Panc1 (cell line): ENCODE data around the gene NPAS3. TPM values are rescaled to one million over a fixed set of nuclear protein-coding genes. Genes with fewer than 3 reads are reported as not detected.

Experiments
- ATAC-seq: fragments of 200-7000 bp; cut with Tn5 transposase; 2 replicates; pipeline ENCODE4 v1.9.1; 2020; ENCODE audit warnings: mild to moderate bottlenecking, moderate library complexity
- BruUV-seq: library from RNA; stranded (reverse); fragments of 400-500 nt; replicated peaks from 2 replicates; lab custom pipeline; 2021; lab: Mats Ljungman, UMichigan
- CTCF ChIA-PET: fragments of 300-600 bp; sonication (Branson Sonifier 250); formaldehyde crosslinking; loops from one replicate; lab custom pipeline; 2022; ENCODE audit warnings: antibody characterized with exemption; lab: Charles Lee
- POLR2A ChIA-PET: fragments of 300-600 bp; sonication (Branson Sonifier 250); formaldehyde crosslinking; loops from one replicate; lab custom pipeline; 2022; ENCODE audit warnings: antibody characterized with exemption; lab: Charles Lee
- DNase-seq: peaks from one replicate; pipeline ENCODE4 v3.0.0-alpha.2; 2010; ENCODE audit warnings: low read depth, low spot score
- H3K27ac ChIP-seq: 2 replicates; pipeline ENCODE4 v1.5.1; 2011; ENCODE audit warnings: mild to moderate bottlenecking, low read length, inconsistent platforms
- H3K27me3 ChIP-seq: fragments of 200-500 bp; sonication (Bioruptor generic); 2 replicates; pipeline ENCODE4 v1.6.0; 2014; ENCODE audit warnings: low read length, inconsistent platforms; ENCODE audit not compliant: control insufficient read depth, insufficient read depth
- H3K36me3 ChIP-seq: fragments of 200-500 bp; sonication (Bioruptor generic); 2 replicates; pipeline ENCODE4 v1.5.1; 2014; ENCODE audit warnings: inconsistent platforms, mild to moderate bottlenecking, low read length, moderate library complexity; ENCODE audit not compliant: control insufficient read depth, insufficient read depth
- H3K4me1 ChIP-seq: 2 replicates; pipeline ENCODE4 v1.5.1; 2011; ENCODE audit warnings: inconsistent platforms, mild to moderate bottlenecking, low read length, moderate library complexity; ENCODE audit not compliant: control insufficient read depth, insufficient read depth
- H3K4me3 ChIP-seq, 2 experiments: 2 replicates each; pipeline ENCODE4 v1.5.1; 2011 to 2012; ENCODE audit warnings: low read depth in 2 of 2, low read length in 2 of 2, mild to moderate bottlenecking in 2 of 2, inconsistent platforms in 1 of 2, moderate library complexity in 1 of 2
- H3K9me3 ChIP-seq: fragments of 200-500 bp; sonication (Bioruptor generic); 2 replicates; pipeline ENCODE4 v1.5.1; 2014; ENCODE audit warnings: low read depth, mild to moderate bottlenecking, inconsistent platforms, low read length, moderate library complexity; ENCODE audit not compliant: control insufficient read depth, insufficient read depth
- POLR2AphosphoS5 ChIP-seq: IDR thresholded peaks from 2 replicates; pipeline ENCODE4 v1.6.1; 2012; ENCODE audit warnings: mild to moderate bottlenecking, low read depth, low read length, moderate library complexity
- SIN3A ChIP-seq: IDR thresholded peaks from 2 replicates; pipeline ENCODE4 v1.6.1; 2012; ENCODE audit warnings: low read depth, mild to moderate bottlenecking, low read length, moderate library complexity, borderline replicate concordance; ENCODE audit not compliant: insufficient read depth
- TCF7L2 ChIP-seq: IDR thresholded peaks from 2 replicates; pipeline ENCODE4 v1.6.1; 2011; ENCODE audit warnings: mild to moderate bottlenecking, low read depth, low read length, inconsistent platforms
- in situ Hi-C: cut with HindIII; loops from 2 replicates; pipeline ENCODE4 v1.10.0; 2016; ENCODE audit warnings: low sequenced_read_pairs, low pct_unique_long_range_greater_than_20kb
- intact Hi-C: fragments of 100-400 bp; cut with micrococcal nuclease; formaldehyde crosslinking; loops from one replicate; pipeline ENCODE4 v1.10.0; 2022; ENCODE audit not compliant: unreplicated experiment
- total RNA-seq: library from RNA; stranded (reverse); gene quantifications from one replicate; pipeline ENCODE4 v1.2.1, GENCODE V29; 2021; ENCODE audit not compliant: unreplicated experiment
- TF ChIP-seq, protein P1 (sequence below), 2 experiments: IDR thresholded peaks; 2 replicates each; pipeline ENCODE4 v1.6.1; 2011 to 2012; ENCODE audit warnings: low read depth in 2 of 2, control low read depth in 1 of 2, low read length in 1 of 2, mild to moderate bottlenecking in 1 of 2, moderate library complexity in 1 of 2; ENCODE audit not compliant: insufficient read depth in 1 of 2
- TF ChIP-seq, protein P2 (sequence below): fragments of 450-650 bp; IDR thresholded peaks from 2 replicates; pipeline ENCODE4 v1.5.1; 2017; ENCODE audit warnings: mild to moderate bottlenecking

Gene NPAS3
- total RNA-seq, 1 experiment from 2014 or later = 0.23 TPM

DNA sequence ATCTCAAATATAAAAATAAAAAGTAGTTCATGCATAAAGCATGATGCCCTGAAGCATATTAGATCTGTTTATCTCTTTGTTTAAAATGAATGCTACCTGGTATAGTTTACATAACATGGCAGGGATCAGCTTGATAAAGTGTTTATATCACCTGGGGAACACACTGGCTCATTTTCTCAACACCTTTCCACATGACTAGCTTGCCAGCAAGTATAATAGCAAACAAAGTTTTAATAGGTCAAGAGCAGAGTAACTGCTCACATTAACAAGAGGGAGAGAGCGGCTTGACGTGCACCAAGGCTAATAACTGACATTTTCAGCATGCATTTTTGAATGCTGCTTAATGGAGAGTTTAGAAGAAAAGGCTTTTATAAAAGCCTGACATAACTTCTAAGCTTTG, 765.8 kb downstream of the NPAS3 start:
- no peaks in the 10 kb centered on the region for H3K36me3 ChIP-seq
- TF ChIP-seq POLR2AphosphoS5 = no peak
- no peak for TF ChIP-seq SIN3A
- TF ChIP-seq, protein P1, sequence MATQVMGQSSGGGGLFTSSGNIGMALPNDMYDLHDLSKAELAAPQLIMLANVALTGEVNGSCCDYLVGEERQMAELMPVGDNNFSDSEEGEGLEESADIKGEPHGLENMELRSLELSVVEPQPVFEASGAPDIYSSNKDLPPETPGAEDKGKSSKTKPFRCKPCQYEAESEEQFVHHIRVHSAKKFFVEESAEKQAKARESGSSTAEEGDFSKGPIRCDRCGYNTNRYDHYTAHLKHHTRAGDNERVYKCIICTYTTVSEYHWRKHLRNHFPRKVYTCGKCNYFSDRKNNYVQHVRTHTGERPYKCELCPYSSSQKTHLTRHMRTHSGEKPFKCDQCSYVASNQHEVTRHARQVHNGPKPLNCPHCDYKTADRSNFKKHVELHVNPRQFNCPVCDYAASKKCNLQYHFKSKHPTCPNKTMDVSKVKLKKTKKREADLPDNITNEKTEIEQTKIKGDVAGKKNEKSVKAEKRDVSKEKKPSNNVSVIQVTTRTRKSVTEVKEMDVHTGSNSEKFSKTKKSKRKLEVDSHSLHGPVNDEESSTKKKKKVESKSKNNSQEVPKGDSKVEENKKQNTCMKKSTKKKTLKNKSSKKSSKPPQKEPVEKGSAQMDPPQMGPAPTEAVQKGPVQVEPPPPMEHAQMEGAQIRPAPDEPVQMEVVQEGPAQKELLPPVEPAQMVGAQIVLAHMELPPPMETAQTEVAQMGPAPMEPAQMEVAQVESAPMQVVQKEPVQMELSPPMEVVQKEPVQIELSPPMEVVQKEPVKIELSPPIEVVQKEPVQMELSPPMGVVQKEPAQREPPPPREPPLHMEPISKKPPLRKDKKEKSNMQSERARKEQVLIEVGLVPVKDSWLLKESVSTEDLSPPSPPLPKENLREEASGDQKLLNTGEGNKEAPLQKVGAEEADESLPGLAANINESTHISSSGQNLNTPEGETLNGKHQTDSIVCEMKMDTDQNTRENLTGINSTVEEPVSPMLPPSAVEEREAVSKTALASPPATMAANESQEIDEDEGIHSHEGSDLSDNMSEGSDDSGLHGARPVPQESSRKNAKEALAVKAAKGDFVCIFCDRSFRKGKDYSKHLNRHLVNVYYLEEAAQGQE (IDR thresholded peaks at IDR 0.05; ENCODE audit: insufficient read depth in 1 of 2, low read depth in 2 of 2, low read length in 1 of 2) = no peak
- no peak for TF ChIP-seq TCF7L2
- TF ChIP-seq, protein P2, sequence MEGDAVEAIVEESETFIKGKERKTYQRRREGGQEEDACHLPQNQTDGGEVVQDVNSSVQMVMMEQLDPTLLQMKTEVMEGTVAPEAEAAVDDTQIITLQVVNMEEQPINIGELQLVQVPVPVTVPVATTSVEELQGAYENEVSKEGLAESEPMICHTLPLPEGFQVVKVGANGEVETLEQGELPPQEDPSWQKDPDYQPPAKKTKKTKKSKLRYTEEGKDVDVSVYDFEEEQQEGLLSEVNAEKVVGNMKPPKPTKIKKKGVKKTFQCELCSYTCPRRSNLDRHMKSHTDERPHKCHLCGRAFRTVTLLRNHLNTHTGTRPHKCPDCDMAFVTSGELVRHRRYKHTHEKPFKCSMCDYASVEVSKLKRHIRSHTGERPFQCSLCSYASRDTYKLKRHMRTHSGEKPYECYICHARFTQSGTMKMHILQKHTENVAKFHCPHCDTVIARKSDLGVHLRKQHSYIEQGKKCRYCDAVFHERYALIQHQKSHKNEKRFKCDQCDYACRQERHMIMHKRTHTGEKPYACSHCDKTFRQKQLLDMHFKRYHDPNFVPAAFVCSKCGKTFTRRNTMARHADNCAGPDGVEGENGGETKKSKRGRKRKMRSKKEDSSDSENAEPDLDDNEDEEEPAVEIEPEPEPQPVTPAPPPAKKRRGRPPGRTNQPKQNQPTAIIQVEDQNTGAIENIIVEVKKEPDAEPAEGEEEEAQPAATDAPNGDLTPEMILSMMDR = no peak
- no TSS peak for BruUV-seq
- no peaks in the 10 kb centered on the region for H3K9me3 ChIP-seq
- no peak for ATAC-seq
- H3K27me3 ChIP-seq = no peaks in the 10 kb centered on the region; the same call in 1 of the 2 replicates
- no peak for DNase-seq
- H3K4me1 ChIP-seq = no peaks in the 10 kb centered on the region
- ChIA-PET POLR2A (no interaction called here), CTCF (no interaction called here)
- intact Hi-C loops (no loop called here), in situ Hi-C loops (no loop called here)
- no peak overlapping the region for H3K4me3 ChIP-seq
- no peak overlapping the region for H3K27ac ChIP-seq

DNA sequence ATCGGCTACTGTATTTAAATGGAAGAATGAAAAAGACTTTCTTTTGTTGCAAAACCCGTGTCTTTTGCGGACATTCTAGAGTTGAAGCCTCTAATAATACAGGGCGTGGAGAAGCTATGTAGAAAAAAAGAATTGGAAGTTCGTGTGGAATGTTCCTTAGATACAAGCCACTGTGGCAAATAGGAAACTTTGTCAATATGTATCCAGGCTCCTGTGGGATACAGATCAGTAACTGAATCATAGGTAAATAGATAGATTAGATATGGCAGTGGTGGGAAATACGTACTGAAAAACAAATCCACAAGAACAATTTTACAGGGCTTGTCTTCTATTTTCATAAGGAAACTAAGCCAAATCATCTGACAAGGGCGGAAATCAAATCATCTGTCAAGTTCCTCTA, 766.8 kb downstream of the NPAS3 start:
- intact Hi-C loops (no loop called here), in situ Hi-C loops (no loop called here)
- no peak for TF ChIP-seq SIN3A
- TF ChIP-seq, protein P2 = no peak
- TF ChIP-seq, protein P1 (IDR thresholded peaks at IDR 0.05; ENCODE audit: insufficient read depth in 1 of 2, low read depth in 2 of 2, low read length in 1 of 2) = no peak
- TF ChIP-seq POLR2AphosphoS5 = no peak
- TF ChIP-seq TCF7L2 = no peak
- DNase-seq = no peak
- H3K4me1 ChIP-seq = no peaks in the 10 kb centered on the region
- POLR2A ChIA-PET = no interaction called here
- H3K4me3 ChIP-seq = no peak overlapping the region
- CTCF ChIA-PET = no interaction called here
- H3K27me3 ChIP-seq = no peaks in the 10 kb centered on the region; the same call in 1 of the 2 replicates
- no peaks in the 10 kb centered on the region for H3K36me3 ChIP-seq
- no peak for ATAC-seq
- H3K27ac ChIP-seq = no peak overlapping the region
- no peaks in the 10 kb centered on the region for H3K9me3 ChIP-seq
- BruUV-seq = no TSS peak
